Retinal pigment epithelial cell (primary cell): ENCODE measurements around the gene PDGFD.

Experiments used
- DNase-seq: peaks from one replicate; pipeline ENCODE4 v3.0.0-alpha.2; 2010; ENCODE audit warnings: low read depth
- H3K4me3 ChIP-seq: 2 replicates; pipeline ENCODE4 v1.5.1; 2011; ENCODE audit warnings: mild to moderate bottlenecking, low read length, control low read depth, moderate library complexity
- TF ChIP-seq, protein P1 (sequence below): conservative IDR thresholded peaks from 2 replicates; pipeline ENCODE4 v1.5.1; 2011; ENCODE audit warnings: low read depth, low read length, control low read depth, inconsistent platforms

PDGFD gene

GRCh38 chr11:103939694-103940093, 224.3 kb downstream of the PDGFD start:
- TF ChIP-seq, protein P1, sequence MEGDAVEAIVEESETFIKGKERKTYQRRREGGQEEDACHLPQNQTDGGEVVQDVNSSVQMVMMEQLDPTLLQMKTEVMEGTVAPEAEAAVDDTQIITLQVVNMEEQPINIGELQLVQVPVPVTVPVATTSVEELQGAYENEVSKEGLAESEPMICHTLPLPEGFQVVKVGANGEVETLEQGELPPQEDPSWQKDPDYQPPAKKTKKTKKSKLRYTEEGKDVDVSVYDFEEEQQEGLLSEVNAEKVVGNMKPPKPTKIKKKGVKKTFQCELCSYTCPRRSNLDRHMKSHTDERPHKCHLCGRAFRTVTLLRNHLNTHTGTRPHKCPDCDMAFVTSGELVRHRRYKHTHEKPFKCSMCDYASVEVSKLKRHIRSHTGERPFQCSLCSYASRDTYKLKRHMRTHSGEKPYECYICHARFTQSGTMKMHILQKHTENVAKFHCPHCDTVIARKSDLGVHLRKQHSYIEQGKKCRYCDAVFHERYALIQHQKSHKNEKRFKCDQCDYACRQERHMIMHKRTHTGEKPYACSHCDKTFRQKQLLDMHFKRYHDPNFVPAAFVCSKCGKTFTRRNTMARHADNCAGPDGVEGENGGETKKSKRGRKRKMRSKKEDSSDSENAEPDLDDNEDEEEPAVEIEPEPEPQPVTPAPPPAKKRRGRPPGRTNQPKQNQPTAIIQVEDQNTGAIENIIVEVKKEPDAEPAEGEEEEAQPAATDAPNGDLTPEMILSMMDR, result no peak
- no peak overlapping the region for H3K4me3 ChIP-seq
- no peak for DNase-seq

DNA sequence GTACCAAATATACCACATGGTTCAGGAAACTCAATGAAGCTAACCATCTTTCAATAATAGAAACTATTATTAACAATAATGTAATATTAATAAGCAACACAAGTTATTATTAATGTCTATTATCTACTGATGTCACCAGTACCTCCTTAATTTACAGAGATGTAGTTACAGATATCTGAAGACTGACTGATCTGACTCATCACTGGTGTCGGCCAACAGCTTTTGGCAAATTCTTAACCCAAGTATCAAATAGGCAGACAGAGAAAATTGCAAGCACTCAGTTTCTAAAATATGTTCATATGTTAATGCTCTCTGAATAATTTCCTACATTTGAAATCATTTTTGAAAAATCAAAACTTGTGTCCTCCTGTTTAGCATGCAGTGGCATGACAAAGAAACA, 227.9 kb downstream of the PDGFD start:
- TF ChIP-seq, protein P1, result no peak
- no peak overlapping the region for H3K4me3 ChIP-seq
- DNase-seq, result no peak

DNA sequence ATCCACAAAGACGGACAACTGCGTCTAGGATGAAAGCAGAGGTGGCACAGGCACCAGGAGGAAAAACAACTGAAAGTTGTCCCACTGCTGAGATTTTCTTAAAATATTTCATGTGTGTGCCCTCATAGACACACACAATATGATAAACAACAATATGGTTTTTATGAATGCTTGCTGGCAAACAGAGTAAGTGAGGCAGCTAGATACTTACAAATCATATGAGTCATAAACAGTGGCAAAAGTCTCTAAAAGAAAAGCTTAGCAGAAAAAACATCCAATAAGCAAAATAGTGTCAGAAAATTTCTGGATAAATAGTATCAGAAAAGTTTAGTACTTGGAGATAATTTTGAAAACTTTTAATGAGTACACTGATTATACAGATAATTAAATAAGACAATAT, 228.7 kb downstream of the PDGFD start:
- no peak for DNase-seq
- H3K4me3 ChIP-seq, result no peak overlapping the region
- TF ChIP-seq, protein P1, result no peak

DNA sequence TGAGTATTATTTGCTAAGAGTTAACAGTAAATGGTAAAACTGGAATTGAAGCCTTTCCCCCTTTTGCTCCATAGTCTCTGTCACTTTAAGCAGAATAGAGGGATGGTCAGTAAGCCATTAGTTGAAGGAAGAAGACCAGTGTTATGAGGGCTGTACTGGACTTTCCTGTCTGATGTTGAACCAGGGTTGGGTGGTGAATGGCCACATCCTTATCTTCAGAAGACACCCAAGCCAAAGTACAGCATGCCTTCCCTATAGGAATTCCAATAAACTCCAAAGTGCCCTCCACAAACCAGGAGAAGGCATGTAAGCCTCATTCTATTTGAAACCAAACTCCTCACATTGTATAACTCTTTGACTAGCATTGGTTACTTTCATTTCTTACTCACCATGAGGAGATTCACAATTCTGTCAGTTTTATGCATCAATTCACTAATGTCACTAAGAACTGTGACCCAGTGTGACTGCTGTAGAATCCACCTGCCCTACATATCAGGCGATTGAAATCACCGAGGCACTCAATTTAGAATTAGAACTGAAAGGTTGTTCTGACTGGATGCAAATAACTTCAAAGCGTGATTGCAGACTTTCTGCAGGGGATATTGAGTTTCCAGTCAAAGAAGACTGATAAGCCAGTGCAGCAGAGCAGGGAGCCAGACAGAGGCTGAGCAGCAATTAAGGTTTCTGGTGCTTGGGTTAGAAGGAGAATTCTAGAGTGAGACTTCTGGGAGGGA, 234.6 kb downstream of the PDGFD start:
- no peak for DNase-seq
- H3K4me3 ChIP-seq, result no peak overlapping the region
- TF ChIP-seq, protein P1, result no peak

DNA sequence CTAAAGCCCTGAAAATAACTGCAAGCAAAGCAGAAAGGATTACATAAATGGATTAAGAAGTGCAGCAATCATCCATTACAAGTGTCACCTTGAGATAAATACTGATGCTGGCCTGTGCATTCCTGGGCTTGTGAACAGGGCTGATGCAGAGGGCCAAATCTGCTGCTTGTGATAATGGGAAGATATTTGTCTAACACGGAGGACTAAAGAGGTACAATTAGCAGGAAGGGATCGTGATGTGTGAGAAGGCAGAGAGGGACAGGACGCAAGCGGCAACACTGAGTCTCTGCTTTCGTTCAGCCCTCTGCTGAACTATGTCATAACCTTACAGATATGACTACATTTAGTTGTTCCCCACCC, 235.2 kb downstream of the PDGFD start:
- no peak for DNase-seq
- TF ChIP-seq, protein P1, result no peak
- H3K4me3 ChIP-seq, result no peak overlapping the region

DNA sequence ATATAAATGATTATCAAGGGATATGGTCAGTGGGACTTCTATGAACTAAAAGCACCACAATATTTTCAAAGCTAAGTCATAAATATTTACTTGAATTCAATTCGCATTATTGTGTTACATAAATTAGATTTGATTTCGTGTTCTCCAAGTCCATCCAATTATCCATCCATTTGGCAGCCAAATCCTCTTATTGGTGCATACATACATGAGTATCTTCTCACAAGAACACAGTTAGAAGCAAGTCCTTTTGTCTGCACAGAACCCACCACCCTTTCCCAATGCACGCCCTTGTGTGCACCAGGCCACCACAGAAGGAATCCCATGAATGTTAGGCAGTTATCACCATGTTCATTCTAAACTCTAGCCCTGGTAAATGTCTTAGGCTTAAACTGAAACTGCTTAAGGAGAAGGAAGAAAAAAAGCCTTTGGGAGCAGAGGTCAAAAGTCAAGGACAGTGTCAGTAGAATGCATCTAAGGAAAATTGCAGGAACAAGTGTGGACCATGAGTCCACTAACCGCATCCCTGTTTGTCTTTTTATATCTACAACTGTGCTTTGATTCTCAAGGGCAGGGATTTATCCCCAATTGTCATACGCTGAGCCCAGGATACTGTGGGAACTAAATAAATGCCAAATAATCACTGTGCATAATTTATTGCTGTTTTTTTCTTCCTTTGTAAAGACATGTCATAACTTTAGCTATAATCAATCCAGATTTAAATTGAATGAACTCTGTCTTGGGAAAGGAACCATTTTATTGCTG, 235.7 kb downstream of the PDGFD start:
- H3K4me3 ChIP-seq, result no peak overlapping the region
- TF ChIP-seq, protein P1, result no peak
- DNase-seq, result no peak

GRCh38 chr11:103927535-103927934, 236.4 kb downstream of the PDGFD start:
- no peak overlapping the region for H3K4me3 ChIP-seq
- no peak for DNase-seq
- TF ChIP-seq, protein P1, result peak; percentile 45
